Superior temporal gyrus (tissue), 1 donor: Measurements from ENCODE around the gene ZNF423.
"Not testable (repeated sequence)": the region's sequence is repeated elsewhere in the genome, so short reads cannot be mapped to it uniquely, and the experiment has no call there.

ENCODE experiments used
- DNase-seq: peaks from one replicate; pipeline ENCODE4 v3.0.0-alpha.2; 2016; ENCODE audit errors: extremely low spot score

Gene ZNF423

DNA sequence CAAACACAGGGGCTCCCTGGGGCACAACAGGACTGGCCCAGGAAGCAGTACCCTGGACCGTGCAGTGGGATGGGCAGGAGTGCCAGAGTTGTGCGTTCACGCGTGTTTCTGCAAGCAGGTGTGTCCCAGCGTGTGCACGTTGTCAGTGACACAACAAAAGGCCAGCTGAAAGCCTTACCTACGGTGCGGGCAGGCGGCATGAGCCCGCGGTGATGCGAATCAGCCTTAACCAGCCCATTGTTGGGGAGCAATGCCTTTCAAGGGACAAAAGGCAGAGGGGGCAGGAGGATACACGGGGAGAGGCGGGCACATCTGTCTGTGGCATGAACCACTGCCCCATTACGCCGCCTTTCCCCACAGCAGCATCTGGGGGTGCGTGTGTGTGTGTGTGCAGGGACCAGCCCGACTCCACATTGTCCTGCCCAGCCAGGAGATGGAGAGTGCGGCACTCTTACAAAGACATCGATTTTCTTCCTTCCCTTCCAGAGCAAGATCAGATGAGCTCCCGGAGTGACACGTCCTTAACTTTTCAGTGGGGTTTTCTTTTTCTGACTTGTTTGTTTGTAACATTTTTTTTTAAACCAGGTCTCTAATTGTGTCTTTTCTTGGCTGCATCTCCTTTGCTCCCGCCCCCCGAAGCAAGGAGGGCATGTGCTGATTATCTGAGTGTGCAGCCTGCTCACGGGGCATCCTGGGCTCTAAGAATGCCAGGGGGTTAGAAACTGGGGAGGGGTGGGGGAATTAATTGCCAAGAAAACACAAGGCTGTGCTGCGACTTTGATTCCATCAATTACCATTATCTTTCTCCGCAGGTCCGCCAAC lies 158.1 kb downstream of the ZNF423 start:
- DNase-seq: no peak

DNA sequence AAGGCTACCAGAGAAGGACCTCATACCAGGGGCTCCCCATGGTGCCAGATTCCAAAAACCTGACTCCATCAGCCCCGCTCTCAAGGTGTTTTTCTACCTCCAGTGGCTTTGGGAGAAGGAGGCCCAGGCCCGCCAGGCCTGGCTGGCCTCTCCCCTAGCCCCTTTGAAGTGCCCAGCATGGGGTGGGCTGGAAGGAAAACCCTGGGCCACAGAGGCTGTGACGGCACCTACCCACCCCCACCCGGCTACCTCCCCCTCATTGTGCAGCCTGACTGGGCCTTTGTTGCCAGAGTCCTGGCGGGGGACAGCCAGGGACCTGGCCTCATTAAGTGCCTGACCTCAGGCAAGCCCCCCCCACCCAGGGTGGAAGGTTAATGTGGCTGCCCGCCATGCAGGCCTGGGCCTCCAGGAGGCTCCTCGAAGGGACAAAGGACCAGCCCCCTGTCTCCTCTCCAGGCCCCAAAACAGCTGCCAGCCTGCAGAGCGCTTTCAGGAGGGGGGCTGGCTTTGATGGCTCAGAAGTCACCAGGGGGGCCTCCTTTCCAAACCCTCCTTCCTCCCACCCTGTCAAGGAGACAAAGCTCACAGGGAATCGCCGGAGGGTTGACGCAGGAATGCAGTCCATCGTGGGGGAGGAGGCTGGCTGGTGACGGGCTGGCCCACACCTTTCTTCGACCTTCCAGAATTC lies 159.4 kb downstream of the ZNF423 start:
- no peak for DNase-seq

DNA sequence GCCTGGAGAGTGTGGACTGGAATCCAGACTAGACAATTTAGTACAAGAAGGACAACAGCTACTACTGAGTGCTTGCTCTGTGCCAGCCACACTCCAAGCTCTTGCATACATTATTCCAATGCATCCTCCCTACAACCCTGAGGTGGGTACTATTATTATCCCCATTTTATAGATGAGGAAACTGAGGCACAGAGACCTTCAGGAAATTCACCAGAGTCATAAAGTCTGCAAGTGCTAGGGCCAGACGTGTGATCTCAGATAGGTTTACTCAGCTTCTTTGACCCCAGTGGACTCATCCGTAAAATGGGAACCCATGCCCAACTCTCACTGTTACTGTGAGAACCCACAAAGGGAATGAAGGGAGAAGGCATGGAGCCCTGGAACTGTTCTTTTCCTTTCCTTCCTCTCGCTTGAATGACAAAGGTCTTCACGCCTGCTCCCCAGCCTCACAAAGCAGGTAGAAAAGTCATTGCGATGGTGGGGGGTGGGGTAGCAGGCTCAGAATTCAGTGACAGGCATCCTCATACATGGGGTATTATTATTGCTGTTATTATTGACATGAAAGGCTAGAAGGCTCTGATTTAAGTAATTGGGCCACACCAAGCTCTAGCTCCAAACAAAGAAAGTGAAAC lies 160.0 kb downstream of the ZNF423 start:
- DNase-seq: no peak

DNA sequence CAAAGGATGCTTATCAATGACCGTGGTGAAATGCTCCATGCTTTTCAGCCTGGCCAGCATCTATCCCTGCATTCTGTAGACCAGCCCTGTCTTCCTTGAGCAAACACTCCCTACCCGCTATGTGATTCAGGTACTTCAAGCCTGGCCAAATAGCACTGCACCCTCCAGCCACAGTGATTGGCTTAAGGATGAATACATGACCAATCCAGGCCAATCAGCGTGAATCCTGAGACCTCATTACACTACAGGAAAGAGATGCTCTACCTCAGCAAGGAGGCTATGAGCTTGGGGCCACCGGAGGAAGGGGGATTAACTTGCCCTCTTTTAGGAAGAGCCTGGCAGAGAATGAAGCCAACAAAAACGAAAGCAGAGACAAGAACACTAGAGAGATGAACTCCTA lies 162.5 kb downstream of the ZNF423 start:
- DNase-seq: no peak

DNA sequence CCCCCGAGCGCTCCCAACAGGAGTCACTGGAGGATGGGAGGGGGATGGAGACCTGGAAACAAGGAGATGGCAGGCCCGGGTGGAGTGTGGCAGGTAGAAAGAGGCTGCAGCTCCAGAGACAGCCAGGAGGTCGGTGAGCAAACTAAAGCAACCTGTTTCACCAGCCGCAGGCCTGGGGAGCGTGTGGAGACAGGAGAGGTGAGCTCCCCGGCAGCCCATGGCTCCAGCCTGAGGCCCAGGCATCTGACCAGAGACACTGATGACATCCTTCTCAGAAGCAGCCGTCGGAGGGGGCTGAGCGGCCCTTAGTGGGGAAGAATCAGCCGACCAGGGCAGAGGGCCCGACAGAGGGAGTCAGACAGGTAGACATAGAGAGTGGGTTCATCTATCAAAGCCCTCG lies 165.1 kb downstream of the ZNF423 start:
- no peak for DNase-seq

DNA sequence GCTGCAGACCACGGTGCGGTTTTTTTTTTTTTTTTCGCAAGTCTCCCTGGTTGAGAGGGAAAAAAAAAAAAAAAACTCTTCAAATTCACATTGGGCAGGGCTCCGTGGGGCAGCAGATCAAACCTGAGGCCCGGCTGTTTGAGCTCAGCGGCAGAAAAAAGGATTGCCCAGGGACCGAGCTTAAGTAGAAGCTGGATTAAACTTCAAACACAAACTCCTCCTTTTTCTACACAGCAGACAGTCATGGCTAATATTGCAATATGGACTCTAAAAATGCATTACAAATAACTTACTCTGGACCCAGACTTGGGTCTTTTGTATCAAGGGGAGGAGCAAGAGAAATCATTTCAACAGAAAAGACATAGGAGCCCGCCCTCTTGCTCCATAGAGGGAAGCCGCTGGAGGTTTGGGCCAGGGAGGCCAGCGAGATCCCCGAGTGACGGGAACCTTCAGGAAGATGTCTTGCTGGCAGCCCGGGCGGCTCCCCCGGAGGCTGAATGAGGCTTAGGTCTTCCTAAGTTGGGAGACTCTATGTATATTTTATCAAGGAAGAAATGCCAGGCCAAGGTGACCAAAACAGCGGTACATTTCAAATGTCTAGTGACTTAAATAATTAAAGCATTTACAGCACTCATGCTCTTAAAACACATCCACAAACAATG lies 167.7 kb downstream of the ZNF423 start:
- DNase-seq: no peak

DNA sequence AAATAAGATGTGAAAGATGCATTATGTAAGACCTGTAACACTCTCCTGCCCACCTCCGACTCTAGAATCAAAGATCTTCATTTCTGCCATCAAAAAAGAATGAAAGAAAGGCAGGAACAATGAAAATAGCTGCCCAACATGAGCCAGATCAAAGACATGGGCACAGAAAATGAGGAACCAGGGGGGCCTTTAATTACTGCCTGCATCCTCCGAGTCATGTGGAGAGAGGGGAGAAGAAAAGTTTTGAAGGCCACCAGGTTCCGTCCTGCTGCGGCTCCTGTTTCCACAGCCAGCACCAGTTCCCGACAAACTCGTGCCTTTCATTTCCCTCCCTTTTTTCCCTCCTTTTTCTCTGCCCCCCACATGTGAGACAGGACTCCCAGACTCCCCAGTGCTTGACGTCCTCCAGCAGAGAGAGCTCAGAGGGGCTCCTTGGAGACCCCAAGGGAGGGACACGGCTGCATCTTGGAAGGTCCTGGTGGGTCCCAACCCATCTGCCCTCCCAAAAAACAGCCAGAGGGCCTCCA lies 168.4 kb downstream of the ZNF423 start:
- no peak for DNase-seq

DNA sequence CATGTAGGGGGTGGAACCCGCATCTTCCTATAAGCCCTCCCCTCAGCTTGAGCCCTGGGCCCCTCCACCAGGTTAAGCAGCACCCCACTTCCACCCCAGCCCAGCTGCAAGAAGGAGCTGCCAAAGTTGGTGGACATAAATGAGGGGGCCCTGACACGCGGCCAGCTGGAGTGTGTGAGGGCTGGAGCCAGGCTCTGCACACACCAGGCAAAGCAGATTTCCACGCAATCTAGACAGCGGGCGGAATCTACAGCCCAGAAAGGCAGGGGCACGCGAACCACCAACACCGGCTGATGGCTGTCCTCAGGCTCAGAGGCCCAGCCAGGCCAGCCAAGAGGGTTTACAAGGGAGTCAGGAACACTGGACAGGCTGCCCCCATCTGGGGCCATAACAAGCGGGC lies 171.2 kb downstream of the ZNF423 start:
- no peak for DNase-seq

DNA sequence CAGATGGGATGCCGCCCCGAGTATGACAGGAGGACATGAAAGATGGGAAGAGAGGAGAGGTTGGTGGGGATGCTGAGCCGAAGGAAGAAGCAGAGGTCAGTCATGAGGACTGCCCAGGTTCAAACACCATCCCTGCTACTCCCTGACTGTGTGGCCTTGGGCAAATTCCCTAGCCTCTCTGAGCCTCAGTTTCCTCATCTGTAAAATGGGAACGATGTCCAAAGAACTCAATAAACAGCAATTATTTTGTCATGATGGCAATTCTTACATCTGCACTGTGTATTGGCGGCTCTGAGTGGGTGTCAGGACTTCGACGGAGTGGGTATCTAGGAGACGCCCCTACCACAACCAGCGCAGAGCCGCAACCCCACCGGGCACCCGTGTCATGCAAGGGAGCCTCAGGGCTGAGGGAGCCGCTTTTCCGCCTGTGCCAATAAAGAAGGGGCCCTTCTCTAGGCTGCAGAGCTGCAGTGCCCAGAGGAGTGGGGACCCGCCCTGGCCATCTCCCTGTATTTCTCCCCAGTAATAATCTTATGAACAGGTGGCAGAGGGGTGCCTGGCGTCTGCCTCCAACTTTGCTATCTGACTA lies 173.2 kb downstream of the ZNF423 start:
- no peak for DNase-seq

DNA sequence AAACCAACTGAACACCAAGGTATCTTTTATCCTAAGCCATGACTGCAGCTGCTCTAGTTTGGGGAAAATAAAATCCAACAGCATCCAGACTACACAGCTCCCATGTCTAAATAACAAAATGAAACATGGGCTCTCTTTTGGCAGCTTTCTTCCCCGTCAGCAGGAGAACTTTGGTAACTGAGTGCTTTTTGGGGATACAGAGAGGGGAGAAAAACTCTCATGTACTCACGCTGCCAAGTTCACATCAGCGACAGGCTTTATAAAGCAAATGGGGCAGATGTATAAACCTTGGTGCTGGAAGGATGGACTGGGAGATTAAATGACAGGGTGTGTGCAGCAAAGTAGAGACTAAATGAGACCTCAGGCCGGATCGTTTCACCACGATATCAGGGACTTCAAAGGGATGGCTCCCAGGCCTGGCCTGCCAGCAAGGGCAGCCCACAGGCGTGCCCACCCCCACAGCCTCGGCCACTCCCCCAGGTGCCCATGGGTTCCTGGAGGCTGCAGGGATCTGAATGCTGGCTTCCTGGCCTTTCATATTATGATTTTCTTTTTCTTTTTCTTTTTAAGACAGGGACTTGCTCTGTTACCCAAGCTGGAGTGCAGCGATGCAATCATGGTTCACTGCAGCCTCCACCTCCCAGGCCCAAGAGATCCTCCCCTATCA lies 174.6 kb downstream of the ZNF423 start:
- DNase-seq: no peak

DNA sequence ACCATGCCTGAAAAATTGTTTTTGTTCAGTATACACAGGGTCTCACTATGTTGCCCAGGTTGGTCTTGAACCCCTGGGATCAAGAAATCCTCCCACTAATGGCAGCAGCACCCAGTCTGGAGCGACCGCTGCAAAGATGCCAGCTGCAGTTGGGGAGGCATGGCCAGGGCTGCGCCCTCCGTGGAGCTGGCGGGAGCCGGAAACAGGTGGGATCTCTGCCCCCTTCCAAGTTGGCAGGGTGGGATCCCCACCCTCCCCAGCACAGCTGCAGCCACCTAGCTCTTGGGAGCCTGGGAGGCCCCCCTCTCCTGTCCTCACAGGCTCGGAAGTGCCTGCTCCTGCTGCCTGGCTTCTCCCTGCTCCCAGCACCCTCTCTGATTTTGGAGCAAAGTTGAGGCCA lies 176.8 kb downstream of the ZNF423 start:
- no peak for DNase-seq

DNA sequence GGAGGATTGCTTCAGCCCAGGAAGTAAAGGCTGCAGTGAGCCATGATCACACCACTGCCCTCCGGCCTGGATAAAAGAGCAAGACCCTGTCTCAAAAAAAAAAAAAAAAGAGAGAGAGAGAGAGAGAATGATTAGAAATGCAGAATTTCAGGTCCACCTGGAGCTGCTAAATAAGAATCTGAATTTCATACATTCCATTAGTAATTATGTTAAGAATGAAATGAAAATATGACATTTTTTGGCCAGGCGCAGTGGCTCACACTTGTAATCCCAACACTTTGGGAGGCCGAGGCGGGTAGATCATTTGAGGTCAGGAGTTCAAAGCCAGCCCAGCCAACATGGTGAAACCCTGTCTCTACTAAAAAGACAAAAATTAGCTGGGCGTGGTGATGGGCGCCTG lies 178.3 kb downstream of the ZNF423 start:
- not testable (repeated sequence) for DNase-seq

DNA sequence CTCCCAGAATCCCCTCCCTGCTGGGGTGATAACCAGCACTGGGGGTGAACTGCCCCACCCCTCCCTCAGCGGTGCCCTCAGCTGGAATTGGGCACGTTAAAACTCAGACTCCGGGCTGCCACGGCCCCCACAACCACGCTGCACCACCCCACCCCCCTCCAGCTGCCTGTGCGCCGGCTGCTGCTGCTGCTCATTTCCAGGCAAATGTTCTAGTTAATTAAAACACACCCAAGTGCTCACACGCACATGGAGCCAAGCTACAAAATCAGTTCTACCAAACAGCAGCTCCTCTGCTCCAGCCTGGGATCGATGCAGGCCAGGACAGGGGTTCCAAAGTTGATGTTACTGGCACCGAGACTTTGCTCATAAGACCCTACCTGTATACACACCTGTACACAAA lies 180.5 kb downstream of the ZNF423 start:
- DNase-seq: no peak

DNA sequence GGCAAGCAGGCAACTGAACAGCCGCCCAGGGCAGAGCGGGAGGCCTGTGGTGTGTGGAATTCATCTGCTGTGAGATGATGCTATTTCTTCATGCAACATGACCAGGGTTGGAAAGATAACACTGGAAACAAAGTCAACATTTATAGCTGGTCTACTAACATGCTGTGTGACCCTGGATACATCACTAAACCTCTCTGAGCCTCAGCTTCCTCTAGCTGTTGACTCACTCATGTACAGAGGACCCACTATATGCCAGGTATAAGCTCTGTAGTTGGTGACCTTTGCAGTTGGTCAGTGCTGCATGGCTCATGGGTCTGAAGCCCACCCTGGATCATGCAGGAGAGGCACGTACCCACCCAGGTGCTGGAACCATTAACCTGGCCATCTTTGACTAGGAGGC lies 180.9 kb downstream of the ZNF423 start:
- DNase-seq: no peak

DNA sequence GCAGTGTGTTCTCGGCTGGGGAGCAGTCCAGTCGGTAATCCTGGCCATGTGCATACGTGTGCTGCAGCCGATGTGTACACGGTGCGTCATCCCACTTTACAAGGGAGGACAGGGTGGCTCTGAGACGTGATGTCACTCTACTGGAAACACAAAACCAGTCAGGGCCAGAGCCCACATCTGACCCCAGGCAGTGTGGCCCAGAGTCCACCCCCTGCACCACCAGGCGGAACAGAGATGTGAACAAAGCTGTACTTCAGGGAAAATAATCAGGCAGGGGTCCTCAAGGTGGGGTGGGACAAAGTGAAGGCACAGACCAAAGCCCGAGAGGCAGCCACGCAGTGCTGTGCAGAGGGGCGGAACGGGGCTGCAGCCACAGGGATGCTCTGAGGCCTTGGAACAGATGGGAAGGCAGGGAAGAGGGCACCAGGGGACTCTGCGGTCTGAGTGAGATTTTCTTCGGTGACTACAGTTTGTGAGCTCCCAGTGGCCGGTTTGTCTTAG lies 181.5 kb downstream of the ZNF423 start:
- DNase-seq: no peak

DNA sequence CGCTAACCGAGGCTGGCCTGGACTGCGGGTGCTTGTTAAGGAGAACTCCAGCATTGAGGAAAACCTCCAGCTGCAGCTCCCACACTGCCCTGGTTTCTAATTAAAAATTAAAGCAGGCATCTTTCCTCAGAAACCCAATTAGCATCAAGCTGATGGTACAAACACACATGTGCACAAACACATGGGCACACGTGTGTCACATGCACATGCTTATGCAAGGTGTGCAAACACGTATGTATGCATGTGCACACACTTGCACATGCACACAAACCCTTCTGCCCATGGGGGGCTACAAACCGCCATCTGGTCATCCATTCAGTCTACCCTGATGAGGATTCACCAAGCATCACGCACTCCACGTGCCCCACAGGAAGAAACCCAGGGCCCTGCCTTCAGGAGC lies 182.5 kb downstream of the ZNF423 start:
- DNase-seq: no peak

DNA sequence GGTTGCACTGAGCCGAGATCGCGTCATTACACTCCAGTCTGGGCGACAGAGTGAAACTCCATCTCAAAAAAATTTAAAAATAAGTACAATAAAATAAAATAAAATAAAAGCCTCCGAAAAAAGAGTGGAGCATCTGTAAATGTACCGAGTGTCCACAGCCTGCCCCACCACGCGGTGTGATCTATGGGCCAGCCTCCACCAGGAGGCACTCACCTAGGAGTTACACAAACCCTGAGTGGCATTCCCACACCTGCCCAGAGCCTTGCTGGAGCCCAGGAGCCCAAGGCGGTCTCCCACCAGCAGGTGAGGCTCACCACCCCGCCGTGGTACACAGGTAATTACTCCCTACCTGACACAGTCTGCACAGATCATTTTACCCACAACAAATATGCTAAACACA lies 183.2 kb downstream of the ZNF423 start:
- DNase-seq: no peak

DNA sequence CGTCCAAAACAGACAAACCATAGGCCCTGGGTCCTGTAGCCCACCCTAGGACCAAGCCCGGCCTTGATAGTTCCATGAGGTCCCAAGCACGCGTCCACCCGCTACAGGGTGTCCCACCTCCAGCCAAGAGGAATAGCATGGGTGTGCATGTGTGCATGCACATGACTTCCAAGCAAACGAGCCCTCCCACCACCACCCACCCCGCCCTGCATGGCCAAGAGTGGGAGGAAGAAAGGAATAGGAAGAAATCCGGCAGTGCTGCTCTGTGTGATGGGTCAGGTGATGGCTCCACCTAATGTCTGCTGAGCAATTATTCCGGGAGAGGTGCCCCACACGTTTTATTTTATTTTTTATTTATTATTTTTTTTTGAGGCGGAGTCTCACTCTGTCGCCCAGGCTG lies 184.6 kb downstream of the ZNF423 start:
- no peak for DNase-seq

DNA sequence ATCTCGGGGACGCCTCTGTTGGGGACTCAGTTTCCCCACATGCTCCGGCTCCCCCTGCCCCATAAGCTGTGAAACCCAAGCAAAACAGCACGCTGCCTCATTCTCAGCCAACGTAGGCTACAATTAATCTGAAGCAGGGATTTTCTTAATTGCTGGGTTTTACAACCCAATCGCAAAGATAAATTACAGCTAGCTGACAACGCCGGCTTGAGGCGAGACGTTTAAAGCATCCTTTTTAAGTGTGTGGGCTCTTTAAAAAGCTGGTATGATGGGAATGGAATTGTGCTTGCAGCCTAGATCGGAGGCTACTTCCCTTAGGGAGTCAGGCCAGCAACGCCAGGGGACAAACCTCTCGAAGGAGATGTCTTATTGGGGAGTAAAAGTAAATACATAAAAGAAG lies 185.3 kb downstream of the ZNF423 start:
- DNase-seq: no peak

DNA sequence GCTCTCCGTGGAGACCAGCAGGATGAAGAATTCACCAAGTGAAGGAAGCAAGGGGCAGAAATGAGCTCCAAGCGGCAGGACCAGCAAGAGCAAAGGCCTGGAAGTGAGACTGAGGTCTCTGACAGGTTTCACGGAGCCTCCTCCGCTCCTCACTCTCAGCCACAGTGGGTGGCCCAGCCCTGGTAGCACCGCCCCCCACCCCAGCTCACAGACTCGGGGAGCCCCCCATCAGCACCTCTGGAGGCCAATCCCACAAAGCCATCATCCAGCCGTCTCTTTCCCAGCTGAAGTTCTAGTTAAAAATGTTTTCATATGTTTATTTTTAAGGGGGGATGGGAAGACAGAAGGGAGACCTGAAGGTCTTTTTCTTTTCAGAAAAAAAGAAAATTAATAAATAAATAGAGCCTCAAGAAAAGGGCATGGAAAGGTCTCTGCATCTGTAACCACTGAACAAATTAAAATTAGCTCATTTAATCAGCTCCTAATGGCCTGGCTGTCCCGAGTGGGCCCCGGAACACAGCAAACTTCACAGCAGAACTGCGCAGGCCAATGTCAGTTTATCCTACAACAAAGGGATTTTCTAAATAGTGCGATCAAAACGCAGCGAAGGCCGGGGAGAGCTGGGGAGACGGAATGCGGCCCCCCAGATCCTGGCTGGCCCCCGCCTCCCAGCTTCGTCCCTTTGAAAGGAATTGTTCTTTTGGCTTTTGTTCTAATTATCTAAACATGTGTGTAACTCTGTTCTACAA lies 190.3 kb downstream of the ZNF423 start:
- no peak for DNase-seq
